Gastrocnemius medialis (tissue), 4 donors: ENCODE measurements around the gene HLA-E. TPM values are rescaled to one million over a fixed set of nuclear protein-coding genes. Genes with fewer than 3 reads are reported as not detected.

Experiments used
- ATAC-seq, 2 donors: fragments of 150-250 bp; one replicate each; pipeline ENCODE4 v1.9.1; 2016
- DNase-seq, 2 donors: peaks; one replicate each; pipeline ENCODE4 v3.0.0-alpha.2; 2019
- H3K27ac ChIP-seq, 4 donors: fragments of 200-600 bp; sonication (generic); 1 replicate in 1 of 4; 2 replicates in 3 of 4; pipeline ENCODE4 v1.5.1; 2016 to 2018; ENCODE audit warnings: mild to moderate bottlenecking in 2 of 4, moderate library complexity in 1 of 4
- H3K27me3 ChIP-seq, 3 donors: fragments of 200-600 bp; sonication (generic) in 2 of 3; 1 replicate in 1 of 3; 2 replicates in 2 of 3; pipeline versions ENCODE4 v1.5.1 to v1.6.0; 2016 to 2019; ENCODE audit warnings: mild to moderate bottlenecking in 1 of 3, moderate library complexity in 1 of 3
- H3K36me3 ChIP-seq, 2 donors: fragments of 200-600 bp; sonication (generic) in 1 of 2; one replicate each; pipeline ENCODE4 v1.5.1; 2017 to 2018
- H3K4me1 ChIP-seq, 2 donors: fragments of 200-600 bp; sonication (generic) in 1 of 2; one replicate each; pipeline ENCODE4 v1.5.1; 2016 to 2017; ENCODE audit warnings: mild to moderate bottlenecking in 2 of 2
- H3K4me3 ChIP-seq, 4 donors: fragments of 200-600 bp; sonication (generic) in 3 of 4; 1 replicate in 1 of 4; 2 replicates in 3 of 4; pipeline ENCODE4 v1.5.1; 2016 to 2019; ENCODE audit warnings: mild to moderate bottlenecking in 2 of 4
- H3K9me3 ChIP-seq, 3 donors: fragments of 200-600 bp; sonication (generic) in 2 of 3; 1 replicate in 1 of 3; 2 replicates in 2 of 3; pipeline ENCODE4 v1.5.1; 2016 to 2019
- CTCF ChIP-seq, 5 experiments: fragments of 450-650 bp in 3 of 5; fragments of 200-600 bp in 2 of 5; sonication (generic) in 2 of 5; IDR thresholded peaks in 4 of 5; conservative IDR thresholded peaks in 1 of 5; 1 replicate in 4 of 5; 2 replicates in 1 of 5; pipeline ENCODE4 v1.5.1; 2016 to 2019; ENCODE audit warnings: antibody characterized with exemption in 5 of 5, mild to moderate bottlenecking in 3 of 5, moderate library complexity in 3 of 5
- POLR2A ChIP-seq, 2 donors: fragments of 450-650 bp; IDR thresholded peaks; one replicate each; pipeline ENCODE4 v1.6.1; 2017; ENCODE audit warnings: antibody characterized with exemption in 2 of 2, mild to moderate bottlenecking in 2 of 2, moderate library complexity in 2 of 2
- in situ Hi-C, 4 donors: fragments of 200-750 bp; cut with MboI; loops; one replicate each; pipeline versions ENCODE4 v1.15.0 to v1.8.0; 2017; ENCODE audit warnings: low sequenced_read_pairs in 4 of 4
- intact Hi-C: fragments of 100-400 bp; cut with DNase I; formaldehyde crosslinking; loops from one replicate; pipeline ENCODE4 v1.15.1; 2023; ENCODE audit warnings: low total_unique reads
- total RNA-seq, 4 donors: library from RNA; depleted of rRNA; stranded (reverse); fragments of >200 nt; gene quantifications; one replicate each; pipeline versions ENCODE4 v1.1.0 to v1.2.3, GENCODE V29; 2016

Gene HLA-E
- total RNA-seq, 4 donors from 2014 or later = 135 to 248 (median 157) TPM

- TF ChIP-seq POLR2A (IDR thresholded peaks at IDR 0.05) = no peak
- TF ChIP-seq CTCF (IDR thresholded peaks at IDR 0.05 in 4 of 5, conservative IDR thresholded peaks at IDR 0.05 in 1 of 5) = no peak
- in situ Hi-C loops = no loop called here
- Histone ChIP-seq H3K9me3 (no peaks in the 10 kb centered on the region), H3K4me1 (no peaks in the 10 kb centered on the region), H3K36me3 (no peaks in the 10 kb centered on the region), H3K4me3 (no peak overlapping the region), H3K27ac (peak overlapping the region in 1 of 4 donors; percentile 28), H3K27me3 (no peaks in the 10 kb centered on the region)
- DNase-seq = no peak
- intact Hi-C loops = no loop called here
- no peak for ATAC-seq
Measured at GRCh38 chr6:30507849-30508827, 18.8 kb downstream of the HLA-E start.

- Histone ChIP-seq H3K36me3 (no peaks in the 10 kb centered on the region), H3K9me3 (no peaks in the 10 kb centered on the region), H3K4me3 (no peak overlapping the region), H3K27me3 (no peaks in the 10 kb centered on the region), H3K27ac (peak overlapping the region in 2 of 4 donors; percentile 28), H3K4me1 (no peaks in the 10 kb centered on the region)
- in situ Hi-C loops (no loop called here), intact Hi-C loops (no loop called here)
- no peak for TF ChIP-seq CTCF (IDR thresholded peaks at IDR 0.05 in 4 of 5, conservative IDR thresholded peaks at IDR 0.05 in 1 of 5)
- TF ChIP-seq POLR2A (IDR thresholded peaks at IDR 0.05) = no peak
- DNase-seq (no peak), ATAC-seq (no peak)
Measured at GRCh38 chr6:30508890-30509736, 19.8 kb downstream of the HLA-E start.

- H3K9me3 ChIP-seq = no peaks in the 10 kb centered on the region
- no peaks in the 10 kb centered on the region for H3K36me3 ChIP-seq
- in situ Hi-C loops = no loop called here
- no peak overlapping the region for H3K4me3 ChIP-seq
- intact Hi-C loops = no loop called here
- no peaks in the 10 kb centered on the region for H3K4me1 ChIP-seq
- no peak overlapping the region for H3K27ac ChIP-seq
- no peak for ATAC-seq
- DNase-seq = no peak
- no peaks in the 10 kb centered on the region for H3K27me3 ChIP-seq
- TF ChIP-seq POLR2A (IDR thresholded peaks at IDR 0.05) (no peak), CTCF (IDR thresholded peaks at IDR 0.05 in 4 of 5, conservative IDR thresholded peaks at IDR 0.05 in 1 of 5) (no peak)
Measured at GRCh38 chr6:30510419-30511168, 21.3 kb downstream of the HLA-E start.

GRCh38 chr6:30511169-30511546 is 21.8 kb downstream of the HLA-E start:
- H3K4me3 ChIP-seq = no peak overlapping the region
- H3K36me3 ChIP-seq = no peaks in the 10 kb centered on the region
- no peaks in the 10 kb centered on the region for H3K4me1 ChIP-seq
- TF ChIP-seq POLR2A (IDR thresholded peaks at IDR 0.05) (no peak), CTCF (IDR thresholded peaks at IDR 0.05 in 4 of 5, conservative IDR thresholded peaks at IDR 0.05 in 1 of 5) (no peak)
- in situ Hi-C loops (no loop called here), intact Hi-C loops (no loop called here)
- H3K27me3 ChIP-seq = no peaks in the 10 kb centered on the region
- H3K9me3 ChIP-seq = no peaks in the 10 kb centered on the region
- no peak for ATAC-seq
- no peak overlapping the region for H3K27ac ChIP-seq
- no peak for DNase-seq
